A204.1 (cell line): ENCODE data around the gene ARR3.

Experiments
- FAIRE-seq: peaks from 2 replicates; lab custom pipeline; 2012; peaks lifted over from hg19 to GRCh38; lab: Jason Lieb, UNC

ARR3 gene

DNA sequence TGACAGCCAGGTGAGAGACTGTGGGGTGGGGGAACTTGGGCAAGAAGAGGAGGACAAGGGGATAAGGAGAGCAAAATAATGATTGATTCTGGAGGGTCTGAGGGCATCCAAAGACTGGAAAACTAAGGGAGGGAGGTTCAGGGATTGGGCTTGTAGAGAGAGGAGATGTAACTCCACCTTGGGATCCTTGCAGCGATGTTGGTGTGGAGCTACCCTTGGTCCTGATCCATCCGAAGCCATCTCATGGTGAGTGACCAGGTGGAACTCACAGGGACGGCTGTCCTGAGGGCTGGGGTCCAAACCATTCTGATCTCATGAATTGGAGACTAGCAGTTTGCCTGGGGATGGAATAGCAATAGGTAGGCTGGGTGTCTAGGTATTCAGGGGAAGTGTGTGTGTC, 12.4 kb downstream of the ARR3 start:
- no peak for FAIRE-seq

DNA sequence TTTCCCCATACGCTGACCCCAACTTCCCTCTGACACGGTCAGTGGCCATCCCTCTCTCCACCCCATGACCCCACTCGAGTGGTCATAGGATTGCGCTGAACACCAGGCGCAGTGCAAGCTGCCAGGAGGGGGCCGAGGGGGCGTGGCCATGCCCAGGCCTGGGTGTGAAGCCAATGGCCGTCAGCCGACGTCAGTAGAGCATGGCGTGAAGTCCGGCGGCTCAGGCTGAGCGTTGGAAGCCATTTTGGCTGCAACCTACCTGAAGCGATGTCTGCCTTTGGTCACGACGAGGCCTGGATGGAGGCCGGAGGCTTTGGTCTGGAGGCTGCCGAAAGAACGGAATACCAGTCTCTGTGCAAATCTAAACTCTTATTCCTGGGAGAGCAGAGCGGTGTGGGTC, 13.8 kb downstream of the ARR3 start, which contains the start of gene RAB41:
Gene RAB41, plus strand, starts transcription at position 222 of the 400 bp plus-strand sequence. Its CDS starts 46 bp downstream, at position 268.
- no peak for FAIRE-seq

DNA sequence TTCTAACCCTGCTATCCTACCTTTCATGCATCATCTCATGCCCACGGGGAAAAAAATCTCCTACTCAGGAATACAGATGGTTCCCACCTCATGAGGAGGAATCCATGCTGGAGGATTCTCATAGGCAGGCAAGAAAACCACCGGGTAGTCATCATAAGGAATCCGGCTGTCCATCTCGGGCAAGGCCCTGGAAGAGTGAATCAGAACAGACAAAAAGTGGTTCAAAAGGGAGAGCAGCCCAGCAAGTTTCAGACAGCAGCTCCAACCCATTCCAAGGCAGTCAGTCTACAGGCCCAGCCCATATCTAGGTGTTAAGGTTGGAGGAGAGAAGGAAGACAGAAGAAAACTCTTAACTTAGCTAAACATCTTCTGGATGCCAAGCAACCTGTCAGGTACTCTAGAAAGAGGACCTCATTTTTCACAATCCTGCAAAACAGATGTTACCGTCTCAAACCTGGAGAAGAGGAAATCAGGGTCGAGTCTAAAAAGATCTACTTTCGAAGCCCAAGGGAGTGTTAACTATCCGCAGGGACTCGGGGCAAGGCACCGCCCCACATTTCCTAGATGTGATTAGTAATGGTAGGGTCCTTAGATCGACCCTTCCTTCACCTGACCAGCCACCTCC, 21.1 kb downstream of the ARR3 start:
- FAIRE-seq = no peak

DNA sequence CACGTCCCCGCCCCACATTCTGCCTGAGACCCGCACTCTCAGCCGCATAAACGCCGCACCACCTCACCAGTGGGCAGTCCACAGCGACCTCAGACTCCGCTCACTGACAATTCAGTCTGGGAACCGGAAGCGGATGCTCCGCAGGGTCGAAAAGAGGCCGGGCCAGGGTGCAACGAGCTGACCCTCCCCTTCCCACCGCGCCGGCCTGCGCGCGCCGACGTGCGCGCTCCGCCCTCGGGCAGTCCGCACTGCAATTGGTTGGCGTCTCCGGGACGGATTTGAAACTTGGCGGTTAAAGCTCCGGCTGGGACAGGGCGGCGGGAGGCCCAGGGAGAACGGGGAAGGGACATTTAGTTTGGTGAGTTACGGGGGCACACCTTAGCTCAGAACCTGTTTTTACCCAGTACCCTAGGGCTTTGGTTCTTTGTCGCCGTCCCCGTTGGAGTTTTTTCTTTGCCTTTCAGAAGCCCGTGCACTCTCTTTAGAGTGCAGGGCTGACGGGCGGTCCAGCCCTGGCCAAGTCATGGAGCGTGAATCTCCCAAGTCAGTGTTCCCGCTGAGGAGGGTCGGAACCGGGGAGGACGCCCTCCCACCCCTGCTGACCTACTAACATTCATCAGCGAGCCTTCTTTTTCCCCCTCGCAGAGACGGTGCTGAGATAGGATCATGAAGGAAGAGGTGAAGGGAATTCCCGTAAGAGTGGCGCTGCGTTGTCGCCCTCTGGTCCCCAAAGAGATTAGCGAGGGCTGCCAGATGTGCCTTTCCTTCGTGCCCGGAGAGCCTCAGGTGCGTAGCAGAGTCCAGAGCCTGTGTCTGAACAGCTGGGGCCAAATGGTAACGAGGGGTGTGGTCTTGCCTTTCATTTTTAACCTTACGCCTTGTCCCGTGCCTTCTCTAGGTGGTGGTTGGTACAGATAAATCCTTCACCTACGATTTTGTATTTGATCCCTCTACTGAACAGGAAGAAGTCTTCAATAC, 21.9 kb downstream of the ARR3 start, which contains the start of the genes KIF4A and PDZD11:
Gene KIF4A, plus strand, starts transcription at position 312 of the 978 bp plus-strand sequence. Its CDS starts 355 bp downstream, at position 667.
Gene PDZD11, minus strand, starts transcription at position 135 of the 978 bp plus-strand sequence. CDS start 586 bp downstream, outside the sequence.
- FAIRE-seq = no peak

DNA sequence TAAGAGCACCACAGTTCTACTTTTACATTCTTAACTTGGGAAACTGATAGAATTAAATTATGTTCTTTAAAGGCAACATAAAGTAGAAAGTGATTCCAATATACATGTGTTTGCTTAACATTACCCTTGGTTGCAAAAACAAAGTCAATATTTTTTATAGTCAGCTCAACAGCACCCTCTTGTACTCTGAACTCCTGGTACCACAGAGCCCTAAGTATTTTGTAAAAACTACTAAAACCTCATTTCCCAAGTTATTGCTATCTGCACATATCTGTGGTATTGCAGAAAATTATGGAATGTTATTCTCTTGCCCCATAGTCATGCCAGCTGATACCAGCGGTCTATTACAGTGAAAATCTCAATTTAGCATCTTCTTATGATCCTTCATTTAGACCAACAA, 24.7 kb downstream of the ARR3 start:
- no peak for FAIRE-seq

DNA sequence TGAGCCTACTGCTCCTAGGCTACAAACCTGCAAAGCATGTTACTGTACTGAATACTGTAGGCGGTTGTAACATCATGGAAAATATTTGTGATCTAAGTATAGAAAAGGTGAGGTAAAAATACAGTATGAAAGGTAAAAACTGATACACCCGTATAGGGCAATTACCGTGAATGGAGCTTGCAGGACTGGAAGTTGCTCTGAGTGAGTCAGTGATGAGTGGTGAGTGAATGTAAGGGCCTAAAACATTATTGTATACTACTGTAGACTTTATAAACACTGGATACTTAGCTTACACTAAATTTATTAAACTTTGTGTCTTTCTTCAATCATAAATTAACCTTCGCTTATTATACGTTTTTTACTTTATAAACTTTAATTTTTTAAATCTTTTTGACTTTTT, 25.5 kb downstream of the ARR3 start:
- peak; percentile 58 for FAIRE-seq

DNA sequence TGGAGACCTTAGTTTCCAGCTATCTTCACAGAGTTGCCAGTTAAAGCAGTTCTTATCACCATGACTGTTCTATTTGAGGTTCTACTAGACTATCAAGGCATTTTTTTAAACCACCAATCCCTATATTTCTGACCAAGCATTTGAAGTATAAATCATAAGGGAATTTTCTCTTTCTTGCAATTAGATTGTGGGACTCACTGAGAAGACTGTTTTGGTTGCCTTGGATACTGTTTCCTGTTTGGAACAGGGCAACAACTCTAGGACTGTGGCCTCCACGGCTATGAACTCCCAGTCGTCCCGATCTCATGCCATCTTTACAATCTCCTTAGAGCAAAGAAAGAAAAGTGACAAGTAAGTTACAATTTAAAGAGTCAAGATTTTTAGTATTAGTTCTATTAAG, 33.6 kb downstream of the ARR3 start:
- no peak for FAIRE-seq

DNA sequence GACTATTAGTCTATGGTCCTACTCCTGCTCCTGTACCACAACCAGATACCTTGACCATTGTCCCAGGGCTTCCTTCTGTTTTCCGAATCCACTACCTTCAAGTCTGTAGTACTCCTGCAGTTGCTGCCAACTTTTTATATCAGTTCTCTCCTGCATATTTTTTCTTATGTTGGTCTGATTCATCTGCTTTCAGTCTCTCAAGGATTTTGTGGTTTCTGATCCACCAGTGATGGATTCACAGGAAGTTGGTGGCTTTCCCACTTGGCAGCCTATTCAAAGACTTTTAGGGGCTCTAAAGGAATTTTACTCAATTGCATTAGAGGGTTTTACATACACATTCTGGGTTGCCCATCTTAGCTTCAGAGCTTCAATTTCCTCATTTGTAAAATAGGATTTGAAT, 45.4 kb downstream of the ARR3 start:
- FAIRE-seq = no peak

DNA sequence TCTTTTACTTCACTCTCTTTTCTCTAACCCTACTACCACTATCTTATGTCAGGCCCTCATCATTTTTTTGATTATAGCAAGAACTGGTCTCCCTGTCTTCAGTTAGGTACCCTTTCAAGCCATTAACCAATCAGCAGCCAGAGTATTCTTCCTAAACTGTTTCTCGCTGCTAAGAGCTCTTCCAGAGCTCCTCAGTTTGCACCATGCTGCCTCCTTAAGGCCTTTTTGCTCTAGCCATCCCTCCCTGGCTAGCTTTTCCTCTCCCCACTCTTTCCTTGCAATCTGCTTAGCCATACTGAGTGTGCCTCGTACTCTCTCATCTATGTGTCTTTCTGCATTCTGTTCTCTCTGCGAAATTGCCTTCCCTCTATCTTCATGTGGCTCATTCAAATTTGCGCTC, 54.6 kb downstream of the ARR3 start:
- FAIRE-seq = no peak

DNA sequence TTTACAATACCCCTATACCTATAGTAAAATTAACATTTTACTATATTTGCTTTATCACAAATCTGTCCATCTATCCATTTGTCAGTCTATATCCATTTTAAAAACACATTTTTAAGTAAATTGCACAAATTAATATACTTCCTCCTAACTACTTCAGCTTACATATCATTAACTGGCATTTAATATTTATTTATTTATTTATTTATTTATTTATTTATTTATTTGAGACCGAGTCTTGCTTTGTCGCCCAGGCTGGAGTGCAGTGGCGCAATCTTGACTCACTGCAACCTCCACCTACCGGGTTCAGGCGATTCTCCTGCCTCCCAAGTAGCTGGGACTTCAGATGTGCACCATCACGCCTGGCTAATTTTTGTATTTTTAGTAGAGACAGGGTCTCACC, 55.5 kb downstream of the ARR3 start:
- peak; percentile 44 for FAIRE-seq

DNA sequence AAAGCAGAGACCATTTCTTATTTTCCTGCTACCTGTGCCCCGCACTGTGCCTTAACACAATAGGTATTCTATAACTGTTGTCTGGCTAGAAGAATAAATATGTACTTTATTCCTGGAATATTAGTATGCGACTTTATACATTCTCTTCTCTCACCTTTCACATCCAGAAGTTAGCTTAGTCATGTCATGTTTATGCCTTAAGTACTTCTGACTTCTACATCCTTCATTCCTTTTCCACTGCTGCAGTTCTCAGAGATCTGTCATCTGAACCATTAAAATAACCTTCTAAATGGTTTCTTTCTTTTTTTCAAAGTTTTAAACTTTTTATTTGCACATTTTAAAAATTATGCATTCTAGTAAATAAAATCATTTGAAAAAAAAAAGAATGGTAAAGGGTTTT, 56.2 kb downstream of the ARR3 start:
- FAIRE-seq = no peak

DNA sequence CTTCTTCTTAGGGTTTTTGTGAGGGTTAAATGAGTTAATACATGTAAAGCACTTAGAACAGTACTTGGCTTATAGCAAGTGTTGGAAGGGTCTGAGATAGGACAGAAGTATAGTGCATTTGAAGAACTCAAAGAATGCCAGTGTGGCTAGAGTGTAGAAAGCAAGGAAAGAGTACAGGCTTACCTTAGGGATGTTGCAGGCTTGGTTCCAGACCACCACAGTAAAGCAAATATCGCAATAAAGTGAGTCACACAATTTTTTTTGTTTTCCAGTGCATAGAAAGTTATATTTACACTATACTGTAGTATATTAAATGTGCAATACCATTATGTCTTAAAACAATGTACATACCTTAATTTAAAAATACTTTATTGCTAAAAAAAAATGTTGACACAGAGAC, 63.0 kb downstream of the ARR3 start:
- no peak for FAIRE-seq
